HEK293 (cell line): ENCODE measurements around the gene ZNF710.

Experiments used
- EGR2 ChIP-seq: fragments of 450-650 bp; formaldehyde crosslinking; IDR thresholded peaks from 2 replicates; pipeline ENCODE4 v1.5.1; 2016; ENCODE audit warnings: low read depth, missing biosample characterization, missing genetic modification characterization
- FEZF1 ChIP-seq: fragments of 450-650 bp; formaldehyde crosslinking; IDR thresholded peaks from 2 replicates; pipeline ENCODE4 v1.5.1; 2016; ENCODE audit warnings: missing biosample characterization, missing genetic modification characterization
- GLI4 ChIP-seq: fragments of 450-650 bp; formaldehyde crosslinking; IDR thresholded peaks from 2 replicates; pipeline ENCODE4 v1.5.1; 2016; ENCODE audit warnings: missing biosample characterization, missing genetic modification characterization
- GLIS2 ChIP-seq: fragments of 450-650 bp; formaldehyde crosslinking; IDR thresholded peaks from 2 replicates; pipeline ENCODE4 v1.5.1; 2016; ENCODE audit warnings: missing biosample characterization, missing genetic modification characterization
- HIC1 ChIP-seq: fragments of 450-650 bp; formaldehyde crosslinking; IDR thresholded peaks from 2 replicates; pipeline ENCODE4 v1.5.1; 2016; ENCODE audit warnings: missing biosample characterization, missing genetic modification characterization
- KLF1 ChIP-seq: fragments of 450-650 bp; formaldehyde crosslinking; IDR thresholded peaks from 2 replicates; pipeline ENCODE4 v1.5.1; 2016; ENCODE audit warnings: missing biosample characterization, missing genetic modification characterization
- KLF10 ChIP-seq: fragments of 450-650 bp; IDR thresholded peaks from 2 replicates; pipeline ENCODE4 v1.5.1; 2018; ENCODE audit warnings: missing biosample characterization, mild to moderate bottlenecking, missing genetic modification characterization
- KLF8 ChIP-seq: fragments of 450-650 bp; formaldehyde crosslinking; IDR thresholded peaks from 2 replicates; pipeline ENCODE4 v1.5.1; 2016; ENCODE audit warnings: missing biosample characterization, missing genetic modification characterization
- KLF9 ChIP-seq: fragments of 450-650 bp; formaldehyde crosslinking; IDR thresholded peaks from 2 replicates; pipeline ENCODE4 v1.5.1; 2016; ENCODE audit warnings: missing biosample characterization, missing genetic modification characterization, low read depth
- OVOL3 ChIP-seq: fragments of 450-650 bp; formaldehyde crosslinking; IDR thresholded peaks from 2 replicates; pipeline ENCODE4 v1.5.1; 2016; ENCODE audit warnings: missing biosample characterization, missing genetic modification characterization
- PATZ1 ChIP-seq: fragments of 450-650 bp; formaldehyde crosslinking; IDR thresholded peaks from 2 replicates; pipeline ENCODE4 v1.5.1; 2016; ENCODE audit warnings: missing biosample characterization, missing genetic modification characterization
- REST ChIP-seq: fragments of 450-650 bp; formaldehyde crosslinking; IDR thresholded peaks from 2 replicates; pipeline ENCODE4 v1.5.1; 2016; ENCODE audit warnings: missing biosample characterization, missing genetic modification characterization
- SP7 ChIP-seq: fragments of 450-650 bp; formaldehyde crosslinking; IDR thresholded peaks from 2 replicates; pipeline ENCODE4 v1.5.1; 2016; ENCODE audit warnings: missing biosample characterization, missing genetic modification characterization
- ZBTB17 ChIP-seq: fragments of 450-650 bp; formaldehyde crosslinking; IDR thresholded peaks from 2 replicates; pipeline ENCODE4 v1.5.1; 2016; ENCODE audit warnings: missing biosample characterization, missing genetic modification characterization
- ZBTB21 ChIP-seq: fragments of 450-650 bp; formaldehyde crosslinking; IDR thresholded peaks from 2 replicates; pipeline ENCODE4 v1.5.1; 2017; ENCODE audit warnings: missing biosample characterization, missing genetic modification characterization
- ZBTB49 ChIP-seq: fragments of 450-650 bp; formaldehyde crosslinking; IDR thresholded peaks from 2 replicates; pipeline ENCODE4 v1.5.1; 2016; ENCODE audit warnings: missing biosample characterization, missing genetic modification characterization, low read depth
- ZBTB8A ChIP-seq: fragments of 450-650 bp; formaldehyde crosslinking; IDR thresholded peaks from 2 replicates; pipeline ENCODE4 v1.5.1; 2016; ENCODE audit warnings: missing biosample characterization, missing genetic modification characterization
- ZFP69B ChIP-seq: fragments of 450-650 bp; formaldehyde crosslinking; IDR thresholded peaks from 2 replicates; pipeline ENCODE4 v1.5.1; 2016; ENCODE audit warnings: missing biosample characterization, missing genetic modification characterization
- ZNF10 ChIP-seq: fragments of 450-650 bp; formaldehyde crosslinking; IDR thresholded peaks from 2 replicates; pipeline ENCODE4 v1.5.1; 2017; ENCODE audit warnings: missing biosample characterization, missing genetic modification characterization
- ZNF121 ChIP-seq: fragments of 450-650 bp; formaldehyde crosslinking; IDR thresholded peaks from 2 replicates; pipeline ENCODE4 v1.5.1; 2016; ENCODE audit warnings: missing biosample characterization, missing genetic modification characterization
- ZNF133 ChIP-seq: fragments of 450-650 bp; formaldehyde crosslinking; IDR thresholded peaks from 2 replicates; pipeline ENCODE4 v1.5.1; 2016; ENCODE audit warnings: missing biosample characterization, missing genetic modification characterization
- ZNF221 ChIP-seq: fragments of 450-650 bp; formaldehyde crosslinking; IDR thresholded peaks from 2 replicates; pipeline ENCODE4 v1.5.1; 2017; ENCODE audit warnings: missing biosample characterization, missing genetic modification characterization, borderline replicate concordance
- ZNF324 ChIP-seq: fragments of 450-650 bp; formaldehyde crosslinking; IDR thresholded peaks from 2 replicates; pipeline ENCODE4 v1.5.1; 2016; ENCODE audit warnings: missing biosample characterization, missing genetic modification characterization
- ZNF341 ChIP-seq: fragments of 450-650 bp; formaldehyde crosslinking; IDR thresholded peaks from 2 replicates; pipeline ENCODE4; 2016; ENCODE audit warnings: low read depth, missing biosample characterization, missing genetic modification characterization
- ZNF423 ChIP-seq: fragments of 450-650 bp; formaldehyde crosslinking; IDR thresholded peaks from 2 replicates; pipeline ENCODE4 v1.5.1; 2016; ENCODE audit warnings: missing biosample characterization, missing genetic modification characterization
- ZNF600 ChIP-seq: fragments of 450-650 bp; formaldehyde crosslinking; IDR thresholded peaks from 2 replicates; pipeline ENCODE4 v1.5.1; 2016; ENCODE audit warnings: missing biosample characterization, missing genetic modification characterization
- ZNF677 ChIP-seq: fragments of 450-650 bp; IDR thresholded peaks from 2 replicates; pipeline ENCODE4 v1.5.0; 2018; ENCODE audit warnings: missing biosample characterization, mild to moderate bottlenecking, missing genetic modification characterization, moderate library complexity
- ZNF76 ChIP-seq: fragments of 450-650 bp; formaldehyde crosslinking; IDR thresholded peaks from 2 replicates; pipeline ENCODE4; 2016; ENCODE audit warnings: low read depth, missing biosample characterization, missing genetic modification characterization, borderline replicate concordance
- ZSCAN18 ChIP-seq: fragments of 450-650 bp; formaldehyde crosslinking; IDR thresholded peaks from 2 replicates; pipeline ENCODE4 v1.5.1; 2016; ENCODE audit warnings: missing biosample characterization, missing genetic modification characterization
- ZXDB ChIP-seq: fragments of 450-650 bp; formaldehyde crosslinking; IDR thresholded peaks from 2 replicates; pipeline ENCODE4 v1.5.1; 2016; ENCODE audit warnings: missing biosample characterization, missing genetic modification characterization

The ZNF710 gene

GRCh38 chr15:90002428-90002844, 1.3 kb downstream of the ZNF710 start (continued):
- TF ChIP-seq PATZ1 (tag by site-specific recombination) = peak; percentile 85
- no peak for TF ChIP-seq ZNF221
- no peak for TF ChIP-seq ZFP69B (tag by site-specific recombination)
- TF ChIP-seq KLF9 (tag by site-specific recombination) = peak; percentile 24; the same call in 1 of the 2 replicates
- TF ChIP-seq ZNF133 (tag by site-specific recombination) = no peak
- no peak for TF ChIP-seq ZSCAN18
- TF ChIP-seq ZNF341 = peak; percentile 90
- TF ChIP-seq FEZF1 (tag by site-specific recombination) = no peak
- no peak for TF ChIP-seq EGR2
- no peak for TF ChIP-seq HIC1 (tag by site-specific recombination)
- TF ChIP-seq ZBTB8A (tag by site-specific recombination) = peak; percentile 88
- TF ChIP-seq ZNF121 = no peak
- TF ChIP-seq ZNF677 (tag by site-specific recombination) = no peak
- TF ChIP-seq ZNF76 (tag by site-specific recombination) = peak; percentile 23; the same call in 1 of the 2 replicates
- TF ChIP-seq KLF1 (tag by site-specific recombination) = peak; percentile 54; the same call in 1 of the 2 replicates
- peak; percentile 45; the same call in 1 of the 2 replicates for TF ChIP-seq SP7 (tag by site-specific recombination)
- TF ChIP-seq REST (tag by site-specific recombination) = no peak
- no peak for TF ChIP-seq ZNF324
- peak; percentile 61 for TF ChIP-seq GLIS2 (tag by site-specific recombination)
- TF ChIP-seq ZBTB21 (tag by site-specific recombination) = no peak
- TF ChIP-seq ZNF600 (tag by site-specific recombination) = peak; percentile 74
- peak; percentile 49; the same call in 1 of the 2 replicates for TF ChIP-seq ZNF10 (tag by site-specific recombination)
- no peak for TF ChIP-seq OVOL3 (tag by site-specific recombination)
- peak; percentile 42 for TF ChIP-seq KLF10 (tag by site-specific recombination)
- no peak for TF ChIP-seq ZBTB49 (tag by site-specific recombination)
- 0 out of 2 replicates have a peak, but pooled peaks have one; percentile 15 for TF ChIP-seq ZNF423 (tag by site-specific recombination)
- peak; percentile 42; the same call in 1 of the 2 replicates for TF ChIP-seq ZBTB17 (tag by site-specific recombination)
- peak; percentile 35; the same call in 1 of the 2 replicates for TF ChIP-seq KLF8
- TF ChIP-seq ZXDB (tag by site-specific recombination) = 0 out of 2 replicates have a peak, but pooled peaks have one; percentile 13
- no peak for TF ChIP-seq GLI4 (tag by site-specific recombination)
